Glutamatergic neuron (in vitro differentiated cells): Measurements from ENCODE around the gene EIF2A. TPM values are rescaled to one million over a fixed set of nuclear protein-coding genes. Genes with fewer than 3 reads are reported as not detected.
A peak's percentile ranks its signal among the peaks of the same experiment; 100 is the strongest.

Experiments
- DNase-seq: peaks from one replicate; pipeline ENCODE4 v3.0.0; 2022
- H3K27ac Mint-ChIP-seq: one replicate; pipeline ENCODE4 v1.8.0; 2020; ENCODE audit warnings: mild to moderate bottlenecking, mixed read lengths, inconsistent platforms; ENCODE audit not compliant: unreplicated experiment
- H3K27me3 Mint-ChIP-seq: one replicate; pipeline ENCODE4 v1.8.0; 2020; ENCODE audit warnings: mild to moderate bottlenecking, moderate library complexity, mixed read lengths, inconsistent platforms; ENCODE audit not compliant: unreplicated experiment
- H3K36me3 Mint-ChIP-seq: one replicate; pipeline ENCODE4 v1.8.0; 2020; ENCODE audit warnings: mild to moderate bottlenecking, mixed read lengths, inconsistent platforms; ENCODE audit not compliant: unreplicated experiment
- H3K4me1 Mint-ChIP-seq: one replicate; pipeline ENCODE4 v1.8.0; 2020; ENCODE audit warnings: mild to moderate bottlenecking, low read depth, mixed read lengths, inconsistent platforms; ENCODE audit not compliant: unreplicated experiment
- H3K4me3 Mint-ChIP-seq: one replicate; pipeline ENCODE4 v1.8.0; 2020; ENCODE audit warnings: mild to moderate bottlenecking, mixed read lengths, inconsistent platforms; ENCODE audit not compliant: unreplicated experiment
- H3K9me3 Mint-ChIP-seq: one replicate; pipeline ENCODE4 v1.8.0; 2020; ENCODE audit warnings: mild to moderate bottlenecking, moderate library complexity, mixed read lengths, inconsistent platforms; ENCODE audit not compliant: unreplicated experiment
- CTCF ChIP-seq: fragments of 200-600 bp; sonication (generic); IDR thresholded peaks from one replicate; pipeline ENCODE4 v1.5.0; 2021; ENCODE audit not compliant: partially characterized antibody, unreplicated experiment
- total RNA-seq: library from RNA; stranded (reverse); fragmentation: NEBNext Ultra II Directional; extraction: Animal tissue kit (Norgen Biotek cat#: 25700); gene quantifications from one replicate; pipeline ENCODE4 v1.2.1, GENCODE V29; 2021; ENCODE audit not compliant: unreplicated experiment

Gene EIF2A
- total RNA-seq, 1 donor from 2014 or later = 72.3 TPM

GRCh38 chr3:150547045-150547741 lies 606 bp downstream of the EIF2A start:
- no peak for TF ChIP-seq CTCF
- peak overlapping the region; percentile 93 for H3K27ac Mint-ChIP-seq
- peak overlapping the region; percentile 94 for H3K4me3 Mint-ChIP-seq
- no peaks in the 10 kb centered on the region for H3K36me3 Mint-ChIP-seq
- DNase-seq = no peak
- H3K9me3 Mint-ChIP-seq = peaks cover 11% of the 10 kb centered on the region
- peaks cover 14% of the 10 kb centered on the region for H3K4me1 Mint-ChIP-seq
- H3K27me3 Mint-ChIP-seq = peaks cover 2% of the 10 kb centered on the region

- DNase-seq = no peak
- Mint-ChIP-seq H3K27ac (no peak overlapping the region), H3K9me3 (peaks cover 1% of the 10 kb centered on the region), H3K27me3 (no peaks in the 10 kb centered on the region), H3K4me1 (no peaks in the 10 kb centered on the region), H3K4me3 (no peak overlapping the region), H3K36me3 (no peaks in the 10 kb centered on the region)
- no peak for TF ChIP-seq CTCF
Observed at GRCh38 chr3:150555859-150556436, 9.4 kb downstream of the EIF2A start.

- Mint-ChIP-seq H3K27ac (no peak overlapping the region), H3K9me3 (peaks cover 1% of the 10 kb centered on the region), H3K27me3 (no peaks in the 10 kb centered on the region), H3K4me1 (no peaks in the 10 kb centered on the region), H3K4me3 (no peak overlapping the region), H3K36me3 (no peaks in the 10 kb centered on the region)
- no peak for TF ChIP-seq CTCF
- DNase-seq = no peak
Observed at GRCh38 chr3:150556792-150557191, 10.2 kb downstream of the EIF2A start.

GRCh38 chr3:150557725-150558124 lies 11.1 kb downstream of the EIF2A start:
- no peak overlapping the region for H3K27ac Mint-ChIP-seq
- no peaks in the 10 kb centered on the region for H3K36me3 Mint-ChIP-seq
- H3K4me3 Mint-ChIP-seq = no peak overlapping the region
- H3K4me1 Mint-ChIP-seq = no peaks in the 10 kb centered on the region
- no peak for DNase-seq
- no peaks in the 10 kb centered on the region for H3K27me3 Mint-ChIP-seq
- peaks cover 1% of the 10 kb centered on the region for H3K9me3 Mint-ChIP-seq
- TF ChIP-seq CTCF = no peak

GRCh38 chr3:150564243-150564642 lies 17.7 kb downstream of the EIF2A start:
- H3K4me1 Mint-ChIP-seq = no peaks in the 10 kb centered on the region
- H3K27me3 Mint-ChIP-seq = no peaks in the 10 kb centered on the region
- no peak for DNase-seq
- no peak overlapping the region for H3K27ac Mint-ChIP-seq
- no peaks in the 10 kb centered on the region for H3K36me3 Mint-ChIP-seq
- H3K9me3 Mint-ChIP-seq = peaks cover 1% of the 10 kb centered on the region
- H3K4me3 Mint-ChIP-seq = no peak overlapping the region
- TF ChIP-seq CTCF = no peak
